ENCODE results near the gene TVP23A.
A peak's percentile ranks its signal among the peaks of the same experiment; 100 is the strongest.

Gene TVP23A

GRCh38 chr16:10852948-10853347 is 34.4 kb upstream of the TVP23A start:
- TF ChIP-seq EZH2 (optimal IDR thresholded peaks at IDR 0.05; ENCODE audit: low read depth, low read length): no peak
- no peak for TF ChIP-seq CTCF (IDR thresholded peaks at IDR 0.05; ENCODE audit: low read length)

DNA sequence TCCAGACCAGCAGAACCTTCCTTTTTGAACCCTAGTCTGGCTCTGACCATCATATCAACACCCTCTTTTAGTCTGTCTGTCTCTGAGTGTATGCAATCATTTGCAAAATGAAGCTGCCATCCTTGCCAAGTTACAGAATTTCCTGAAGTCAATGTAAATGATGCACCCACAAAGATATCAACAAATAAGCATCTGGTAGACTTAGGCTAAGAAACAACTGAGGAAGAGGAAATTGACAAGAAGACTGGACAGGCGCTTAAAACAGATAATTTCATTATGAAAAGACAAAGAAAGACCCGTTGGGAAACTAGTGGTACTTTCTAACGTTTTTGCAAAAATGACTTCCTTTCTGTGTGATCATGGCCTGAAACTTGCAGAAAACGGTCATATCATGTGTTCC is 33.7 kb upstream of the TVP23A start:
- Histone ChIP-seq H3K36me3 (replicated peaks; ENCODE audit: insufficient read depth, low read length) (no peaks in the 10 kb centered on the region), H3K79me2 (ENCODE audit: low read length) (no peaks in the 10 kb centered on the region), H3K4me2 (ENCODE audit: low read depth, low read length) (peak overlapping the region; percentile 22; the same call in 1 of the 2 replicates), H3K27ac (ENCODE audit: low read length) (no peak overlapping the region), H3K9me2 (replicated peaks; ENCODE audit: insufficient read depth, low read length) (no peaks in the 10 kb centered on the region), H3K9ac (ENCODE audit: low read length) (no peak overlapping the region), H3K9me3 (replicated peaks; ENCODE audit: insufficient read depth, low read length) (no peaks in the 10 kb centered on the region), H3K27me3 (replicated peaks; ENCODE audit: insufficient read depth, low read length) (no peaks in the 10 kb centered on the region), H3K4me1 (ENCODE audit: low read length) (no peaks in the 10 kb centered on the region), H4K20me1 (ENCODE audit: insufficient read depth, low read length) (no peaks in the 10 kb centered on the region), H3K4me3 (ENCODE audit: low read length) (no peak overlapping the region), H2AFZ (ENCODE audit: low read length) (no peak overlapping the region), H3F3A (ENCODE audit: insufficient read depth, low read length) (no peaks in the 10 kb centered on the region)
- DNase-seq: no peak
- TF ChIP-seq EZH2phosphoT487 (IDR thresholded peaks at IDR 0.05; ENCODE audit: low read length) (no peak), CTCF (IDR thresholded peaks at IDR 0.05; ENCODE audit: low read length) (no peak), EZH2 (optimal IDR thresholded peaks at IDR 0.05; ENCODE audit: low read depth, low read length) (no peak)

More at GRCh38 chr16:10852948-10853347, 34.4 kb upstream of the TVP23A start:
- no peaks in the 10 kb centered on the region for H4K20me1 ChIP-seq (ENCODE audit: insufficient read depth, low read length)
- DNase-seq: no peak
- no peak overlapping the region for H2AFZ ChIP-seq (ENCODE audit: low read length)
- H3K36me3 ChIP-seq (replicated peaks; ENCODE audit: insufficient read depth, low read length): no peaks in the 10 kb centered on the region
- H3K4me2 ChIP-seq (ENCODE audit: low read depth, low read length): 0 out of 2 replicates have a peak overlapping the region, but pooled peaks have one; percentile 22
- no peaks in the 10 kb centered on the region for H3K79me2 ChIP-seq (ENCODE audit: low read length)
- H3K27ac ChIP-seq (ENCODE audit: low read length): no peak overlapping the region
- H3K4me1 ChIP-seq (ENCODE audit: low read length): no peaks in the 10 kb centered on the region
- H3K9ac ChIP-seq (ENCODE audit: low read length): no peak overlapping the region
- no peak overlapping the region for H3K4me3 ChIP-seq (ENCODE audit: low read length)
- H3K9me2 ChIP-seq (replicated peaks; ENCODE audit: insufficient read depth, low read length): no peaks in the 10 kb centered on the region
- no peaks in the 10 kb centered on the region for H3F3A ChIP-seq (ENCODE audit: insufficient read depth, low read length)
- no peaks in the 10 kb centered on the region for H3K9me3 ChIP-seq (replicated peaks; ENCODE audit: insufficient read depth, low read length)
- H3K27me3 ChIP-seq (replicated peaks; ENCODE audit: insufficient read depth, low read length): no peaks in the 10 kb centered on the region

- no peak for DNase-seq
- Histone ChIP-seq H3K4me1 (ENCODE audit: low read length) (no peaks in the 10 kb centered on the region), H2AFZ (ENCODE audit: low read length) (no peak overlapping the region), H3K27ac (ENCODE audit: low read length) (no peak overlapping the region), H3K9ac (ENCODE audit: low read length) (no peak overlapping the region), H3F3A (ENCODE audit: insufficient read depth, low read length) (no peaks in the 10 kb centered on the region), H3K4me3 (ENCODE audit: low read length) (no peak overlapping the region), H3K27me3 (replicated peaks; ENCODE audit: insufficient read depth, low read length) (no peaks in the 10 kb centered on the region), H3K79me2 (ENCODE audit: low read length) (no peaks in the 10 kb centered on the region), H3K9me3 (replicated peaks; ENCODE audit: insufficient read depth, low read length) (no peaks in the 10 kb centered on the region), H3K4me2 (ENCODE audit: low read depth, low read length) (no peak overlapping the region), H4K20me1 (ENCODE audit: insufficient read depth, low read length) (no peaks in the 10 kb centered on the region), H3K36me3 (replicated peaks; ENCODE audit: insufficient read depth, low read length) (no peaks in the 10 kb centered on the region), H3K9me2 (replicated peaks; ENCODE audit: insufficient read depth, low read length) (no peaks in the 10 kb centered on the region)
- TF ChIP-seq EZH2 (optimal IDR thresholded peaks at IDR 0.05; ENCODE audit: low read depth, low read length): no peak
Measured at GRCh38 chr16:10851512-10851911, 32.9 kb upstream of the TVP23A start.

GRCh38 chr16:10850478-10850850 is 31.9 kb upstream of the TVP23A start:
- Histone ChIP-seq H3K9me2 (replicated peaks; ENCODE audit: insufficient read depth, low read length) (no peaks in the 10 kb centered on the region), H3K4me2 (ENCODE audit: low read depth, low read length) (no peak overlapping the region), H3K9me3 (replicated peaks; ENCODE audit: insufficient read depth, low read length) (no peaks in the 10 kb centered on the region), H3K9ac (ENCODE audit: low read length) (no peak overlapping the region), H2AFZ (ENCODE audit: low read length) (no peak overlapping the region), H3K4me3 (ENCODE audit: low read length) (no peak overlapping the region), H3K27me3 (replicated peaks; ENCODE audit: insufficient read depth, low read length) (no peaks in the 10 kb centered on the region), H3K79me2 (ENCODE audit: low read length) (no peaks in the 10 kb centered on the region), H3K36me3 (replicated peaks; ENCODE audit: insufficient read depth, low read length) (no peaks in the 10 kb centered on the region), H3F3A (ENCODE audit: insufficient read depth, low read length) (no peaks in the 10 kb centered on the region), H3K27ac (ENCODE audit: low read length) (no peak overlapping the region), H3K4me1 (ENCODE audit: low read length) (no peaks in the 10 kb centered on the region), H4K20me1 (ENCODE audit: insufficient read depth, low read length) (no peaks in the 10 kb centered on the region)
- no peak for DNase-seq
- TF ChIP-seq EZH2phosphoT487 (IDR thresholded peaks at IDR 0.05; ENCODE audit: low read length): no peak
